Suppressor macrophage treated with lipopolysaccharide for 4 hours (primary cell): ENCODE data around the gene OR13C8.
"Not testable (repeated sequence)": the region's sequence is repeated elsewhere in the genome, so short reads cannot be mapped to it uniquely, and the experiment has no call there.

ENCODE experiments used
- DNase-seq: peaks from one replicate; pipeline ENCODE4 v3.0.0-alpha.2; 2020

The OR13C8 gene, protein sequence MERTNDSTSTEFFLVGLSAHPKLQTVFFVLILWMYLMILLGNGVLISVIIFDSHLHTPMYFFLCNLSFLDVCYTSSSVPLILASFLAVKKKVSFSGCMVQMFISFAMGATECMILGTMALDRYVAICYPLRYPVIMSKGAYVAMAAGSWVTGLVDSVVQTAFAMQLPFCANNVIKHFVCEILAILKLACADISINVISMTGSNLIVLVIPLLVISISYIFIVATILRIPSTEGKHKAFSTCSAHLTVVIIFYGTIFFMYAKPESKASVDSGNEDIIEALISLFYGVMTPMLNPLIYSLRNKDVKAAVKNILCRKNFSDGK

DNA sequence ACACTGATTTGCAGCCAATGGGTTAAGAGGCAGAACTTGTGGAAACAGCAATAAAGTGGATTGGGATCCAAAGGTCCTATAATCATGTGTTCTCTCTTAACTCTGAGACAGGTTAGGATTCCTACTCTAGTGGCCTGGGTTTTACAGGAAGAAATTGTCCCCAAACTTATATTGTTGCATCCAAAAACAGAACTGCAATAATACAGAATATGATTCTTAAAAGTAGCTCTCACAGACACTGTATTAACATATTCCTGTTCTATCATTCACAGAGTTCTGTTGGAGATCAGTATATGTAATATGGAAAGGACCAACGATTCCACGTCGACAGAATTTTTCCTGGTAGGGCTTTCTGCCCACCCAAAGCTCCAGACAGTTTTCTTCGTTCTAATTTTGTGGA is at the start of gene OR13C8:
TSS of gene OR13C8 (plus strand) at position 301 of the 400 bp plus-strand sequence. CDS start at position 301, 0 bp downstream.
- DNase-seq, result no peak

DNA sequence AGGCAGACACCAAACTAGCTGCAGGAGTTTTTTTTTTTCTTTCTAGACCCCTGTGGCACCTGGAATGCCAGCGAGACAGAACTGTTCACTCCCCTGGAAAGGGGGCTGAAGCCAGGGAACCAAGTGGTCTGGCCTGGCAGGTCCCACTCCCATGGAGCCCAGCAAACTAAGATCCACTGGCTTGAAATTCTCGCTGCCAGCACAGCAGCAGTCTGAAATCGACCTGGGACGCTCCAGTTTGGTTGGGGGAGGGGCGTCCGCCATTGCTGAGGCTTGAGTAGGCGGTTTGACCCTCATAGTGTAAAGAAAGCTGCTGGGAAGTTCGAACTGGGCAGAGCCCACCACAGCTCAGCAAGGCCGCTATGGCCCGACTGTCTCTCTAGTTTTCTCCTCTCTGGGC is 48.7 kb upstream of the OR13C8 start:
- DNase-seq, result not testable (repeated sequence)

DNA sequence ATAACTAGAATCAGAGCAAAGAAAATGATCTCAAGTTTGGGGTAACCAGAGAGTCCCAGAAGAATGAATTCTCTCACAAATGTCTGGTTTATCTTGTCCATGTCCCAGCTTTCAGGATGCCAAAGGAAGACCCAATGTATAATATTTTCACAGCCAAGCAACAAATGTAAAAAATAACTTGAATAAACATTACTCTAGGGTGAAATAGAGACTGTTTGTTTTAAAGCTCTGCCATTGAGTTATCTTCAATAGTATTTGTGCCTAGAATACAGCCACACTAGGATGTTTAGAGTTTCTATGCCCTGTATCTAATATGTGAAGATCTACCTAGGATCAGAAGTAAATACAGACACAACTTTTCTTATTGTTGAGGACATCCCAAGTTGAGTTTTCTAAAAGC is 41.9 kb upstream of the OR13C8 start, which contains the start of gene OR13C4:
TSS of gene OR13C4 (minus strand) at position 101 of the 400 bp plus-strand sequence. CDS start at position 101, 0 bp downstream.
- no peak for DNase-seq

DNA sequence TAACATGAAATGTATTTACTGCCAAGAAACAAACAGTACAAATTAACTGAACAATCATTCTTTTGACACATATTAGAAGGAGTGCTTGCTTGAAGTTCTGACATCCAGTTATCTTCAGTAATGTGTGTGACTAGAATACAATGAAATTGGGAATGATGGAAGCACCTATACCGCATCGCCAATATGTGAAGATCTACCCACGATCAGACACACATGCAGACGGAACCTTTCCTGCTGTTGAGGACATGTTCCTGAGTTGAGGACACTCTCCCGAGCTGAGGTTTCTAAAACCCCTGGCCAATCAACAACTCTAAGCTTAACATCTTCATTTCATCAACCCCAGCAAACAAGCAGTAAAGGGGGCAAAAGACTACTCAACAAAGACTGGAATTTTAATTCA is 32.2 kb upstream of the OR13C8 start, which contains the start of gene OR13C3:
TSS of gene OR13C3 (minus strand) at position 101 of the 400 bp plus-strand sequence. CDS start 133 bp downstream, outside the sequence.
- DNase-seq, result no peak

DNA sequence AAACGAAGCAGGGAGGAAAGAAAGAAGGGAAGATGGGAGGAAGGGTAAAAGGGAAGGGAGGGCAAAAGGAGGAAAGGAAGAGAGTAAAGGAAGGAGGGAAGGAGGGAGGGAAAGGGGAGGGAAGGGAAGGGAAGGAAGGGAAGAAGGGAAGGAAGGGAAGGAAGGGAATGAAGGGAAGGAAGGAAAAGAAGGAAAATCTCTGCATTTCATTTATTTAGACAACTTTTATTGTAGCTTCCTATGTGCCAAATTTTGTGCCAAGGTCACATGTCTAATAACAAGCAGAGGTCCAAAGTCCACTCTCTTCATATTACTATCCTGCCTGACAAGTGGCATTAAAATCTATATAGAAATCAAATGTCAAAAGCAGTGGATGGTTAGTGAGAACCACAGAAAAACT is 29.7 kb upstream of the OR13C8 start:
- no peak for DNase-seq

DNA sequence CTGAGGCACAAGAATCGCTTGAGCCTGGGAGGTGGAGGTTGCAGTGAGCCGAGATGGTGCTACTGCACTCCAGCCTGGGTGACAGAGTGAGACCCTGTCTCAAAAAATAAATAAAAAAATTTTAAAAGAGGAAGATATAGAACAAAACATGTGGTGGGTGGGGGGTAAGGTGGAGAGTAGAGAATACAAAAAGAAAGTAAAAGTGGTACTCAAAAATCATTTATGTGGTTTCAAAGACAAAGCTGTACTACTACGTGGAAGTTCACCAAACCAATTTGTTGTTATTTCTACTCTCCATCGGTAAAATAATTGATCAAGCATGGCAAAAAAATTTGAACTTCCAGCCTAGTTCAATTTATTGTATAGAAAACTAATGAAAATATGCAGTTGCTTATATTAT is 24.3 kb upstream of the OR13C8 start:
- no peak for DNase-seq

DNA sequence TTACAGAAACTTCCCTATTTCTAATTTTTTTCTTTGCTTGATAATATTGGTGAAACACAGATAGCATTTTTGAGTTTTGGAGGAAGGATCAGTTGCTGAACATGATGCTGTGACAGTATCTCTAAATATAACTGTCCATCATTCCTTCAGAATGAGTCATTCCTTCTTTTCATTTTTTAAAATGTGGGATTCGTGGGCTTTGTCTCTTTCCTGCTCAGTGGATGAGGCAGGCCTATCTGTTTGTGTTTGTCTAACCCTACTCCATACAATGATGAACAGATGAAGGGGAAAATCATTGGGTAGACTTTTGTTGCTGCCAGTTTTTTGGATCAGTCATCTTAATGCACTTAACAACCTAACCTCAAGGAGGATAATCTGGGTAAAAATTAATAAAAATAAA is 15.7 kb upstream of the OR13C8 start:
- no peak for DNase-seq

DNA sequence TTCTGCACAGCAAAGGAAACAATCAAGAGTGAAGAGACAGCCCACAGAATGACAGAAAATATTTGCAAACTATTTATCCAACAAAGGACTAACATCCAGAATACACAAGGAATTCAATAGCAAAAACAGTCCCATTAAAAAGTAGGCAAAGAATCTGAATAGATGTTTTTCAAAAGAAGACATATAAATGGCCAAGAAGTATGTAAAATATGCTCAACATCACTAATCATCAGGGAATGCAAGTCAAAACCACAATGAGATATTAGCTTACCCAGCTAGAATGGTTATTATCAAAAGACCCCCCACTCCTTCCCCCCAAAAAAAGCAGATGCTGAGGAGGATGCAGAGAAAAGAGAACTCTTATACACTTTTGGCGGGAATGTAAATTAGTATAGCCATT is 13.4 kb upstream of the OR13C8 start:
- no peak for DNase-seq

DNA sequence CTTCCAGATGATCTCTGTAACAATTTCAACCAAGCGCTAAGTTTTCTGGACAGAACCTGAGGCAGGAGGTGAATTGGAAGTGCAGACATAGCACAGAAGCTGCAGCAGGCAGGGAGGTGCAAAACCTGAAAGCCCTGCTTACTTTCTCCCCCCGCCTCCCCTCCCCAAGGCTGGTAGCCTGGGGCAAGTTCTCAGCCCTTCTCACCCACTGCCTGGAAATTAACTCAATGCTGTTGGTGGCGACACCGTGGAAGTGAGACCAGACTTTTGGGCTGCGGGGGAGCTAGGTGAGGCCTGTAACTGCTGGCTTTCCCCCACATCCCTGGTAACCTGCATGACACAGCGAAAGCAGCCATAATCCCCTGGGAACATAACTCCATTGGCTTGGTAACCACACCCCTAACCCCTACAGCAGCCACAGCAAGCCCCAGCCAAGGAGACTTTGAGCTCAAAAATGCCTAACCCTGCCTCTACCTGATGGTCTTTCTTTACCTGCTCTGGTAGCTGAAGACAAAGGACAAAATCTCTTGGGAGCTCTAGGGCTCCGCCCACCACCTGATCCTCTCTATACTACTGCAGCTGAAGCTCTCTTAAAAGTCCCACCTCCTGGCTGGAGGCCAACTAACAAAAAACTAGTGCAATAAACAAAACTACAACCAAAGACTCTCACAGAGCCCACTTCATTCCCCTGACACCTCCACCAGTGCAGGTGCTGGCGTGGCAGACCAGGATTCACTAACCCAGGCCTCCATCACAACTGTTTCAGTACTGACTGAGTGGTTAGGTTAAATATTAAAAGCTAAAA is 11.9 kb upstream of the OR13C8 start:
- no peak for DNase-seq

DNA sequence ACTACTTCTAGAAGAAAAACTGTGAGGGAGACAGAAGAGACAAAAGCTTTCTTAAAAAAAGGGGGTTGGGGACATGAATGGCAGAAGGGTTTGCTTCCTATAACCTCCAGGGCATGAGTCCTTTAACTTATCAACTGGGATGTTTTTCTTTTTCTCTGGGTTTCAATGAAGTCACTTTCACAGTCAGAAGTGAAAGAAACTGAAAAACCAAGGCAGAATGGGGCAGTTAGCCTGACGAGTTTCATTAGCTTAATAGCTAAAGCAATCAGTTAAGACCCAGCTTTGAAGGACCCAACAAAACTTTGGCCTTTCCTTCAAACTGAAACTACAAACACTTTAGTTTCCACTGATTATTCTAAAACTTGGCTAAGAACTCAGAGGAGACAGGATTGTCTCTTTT is 4.6 kb upstream of the OR13C8 start:
- no peak for DNase-seq

DNA sequence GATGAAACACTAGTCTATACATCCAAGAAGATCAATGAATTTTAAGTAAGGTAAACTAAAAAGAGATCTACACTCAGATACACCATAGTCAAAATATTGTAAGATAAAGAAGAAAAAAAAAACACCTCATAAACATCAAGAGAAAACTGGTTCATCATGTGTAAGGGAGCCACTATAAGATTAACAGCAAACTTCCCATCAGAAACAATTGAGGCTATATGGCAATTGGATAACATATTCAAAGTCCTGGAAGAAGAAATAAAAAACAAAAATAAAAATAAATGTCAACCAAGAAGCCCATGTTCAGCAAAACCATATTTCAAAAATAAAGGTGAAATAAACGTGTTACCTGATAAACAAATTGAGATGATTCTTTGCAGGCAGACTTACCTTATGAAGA is 3.6 kb downstream of the OR13C8 start:
- no peak for DNase-seq

DNA sequence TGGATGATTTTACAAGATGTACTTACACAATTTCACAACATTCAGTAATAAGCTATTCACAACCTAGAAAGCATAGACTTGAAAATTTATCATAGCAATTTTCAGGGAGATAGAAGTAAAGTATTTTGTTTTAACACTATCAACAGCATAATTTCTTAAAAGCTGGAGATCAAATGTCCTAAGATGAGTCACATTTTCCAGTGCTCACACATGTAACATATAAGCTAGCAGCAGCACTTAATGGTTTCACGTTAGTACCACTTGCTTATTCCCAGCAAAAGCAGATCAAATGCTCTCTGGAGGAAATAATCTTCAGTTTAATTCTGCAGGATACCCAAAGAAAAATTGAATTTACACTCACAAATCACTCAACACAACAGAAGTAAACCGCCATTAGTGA is 6.5 kb downstream of the OR13C8 start:
- DNase-seq, result no peak

DNA sequence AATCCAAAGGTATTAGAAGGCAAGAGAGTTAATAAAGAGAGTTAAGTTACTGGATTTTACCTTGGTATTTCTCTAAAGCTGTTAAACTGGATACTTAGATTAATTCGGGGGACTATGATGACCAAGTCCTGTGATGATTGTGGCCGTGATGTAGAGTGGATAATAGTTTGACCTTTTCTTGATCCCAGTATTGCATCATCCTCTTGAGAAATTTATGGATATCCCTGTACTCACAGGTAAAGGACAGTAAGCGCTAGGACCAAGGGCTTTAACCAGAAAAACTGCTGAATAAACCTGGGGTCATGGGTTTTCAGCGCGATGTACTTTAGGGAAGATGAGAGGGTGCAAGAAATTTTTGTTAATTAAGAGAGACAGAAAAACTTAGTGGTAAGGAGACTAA is 8.3 kb downstream of the OR13C8 start:
- no peak for DNase-seq

DNA sequence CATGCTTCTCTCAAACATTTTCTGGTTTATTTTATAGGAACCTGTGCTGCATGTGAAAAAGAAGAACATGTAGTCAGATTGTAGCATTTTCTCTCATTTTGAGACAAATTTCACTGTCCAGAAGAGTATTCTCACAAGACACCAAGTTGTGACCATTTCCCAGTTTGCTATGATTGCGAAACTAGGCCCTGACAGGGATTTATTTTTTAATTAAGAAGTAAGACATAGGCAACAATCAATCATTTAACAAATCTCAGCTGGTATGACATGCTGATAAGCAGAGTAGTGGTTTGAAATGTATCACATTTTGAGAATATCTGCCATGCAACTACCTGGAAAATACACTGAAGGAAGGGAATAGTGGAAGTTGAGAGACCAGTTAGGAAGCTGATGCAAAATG is 11.6 kb downstream of the OR13C8 start:
- no peak for DNase-seq

DNA sequence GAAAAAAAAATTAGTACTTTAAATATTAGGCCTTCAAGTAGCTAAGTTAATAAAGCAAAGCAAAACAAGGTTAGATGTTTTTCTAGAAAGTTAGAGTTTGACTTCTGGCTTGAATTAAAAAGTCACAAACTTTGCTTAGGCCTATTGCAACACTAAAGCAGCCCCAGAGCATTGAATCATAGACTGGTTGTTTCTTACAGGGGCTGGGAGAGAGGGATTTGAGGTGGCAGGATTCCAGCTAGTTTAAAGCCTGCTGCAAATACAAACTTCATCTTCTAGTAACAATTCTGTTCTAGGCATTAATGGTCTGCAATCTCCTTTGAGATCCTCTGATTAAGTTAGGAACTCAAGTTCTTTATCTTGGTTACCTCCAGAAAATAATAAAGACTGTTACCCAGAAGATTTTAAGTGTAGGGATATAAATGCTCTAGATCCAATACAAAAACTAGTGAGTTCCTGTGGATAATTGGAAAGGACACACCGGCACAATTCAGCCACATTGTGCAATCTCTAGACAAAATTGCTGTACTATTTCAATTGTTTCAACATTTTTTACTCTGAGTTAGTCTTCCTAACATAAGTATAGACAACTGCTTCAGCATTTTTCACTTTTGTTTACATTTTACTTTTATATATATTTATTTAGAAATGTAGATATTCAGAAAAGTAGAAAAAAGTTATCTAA is 17.7 kb downstream of the OR13C8 start:
- no peak for DNase-seq

DNA sequence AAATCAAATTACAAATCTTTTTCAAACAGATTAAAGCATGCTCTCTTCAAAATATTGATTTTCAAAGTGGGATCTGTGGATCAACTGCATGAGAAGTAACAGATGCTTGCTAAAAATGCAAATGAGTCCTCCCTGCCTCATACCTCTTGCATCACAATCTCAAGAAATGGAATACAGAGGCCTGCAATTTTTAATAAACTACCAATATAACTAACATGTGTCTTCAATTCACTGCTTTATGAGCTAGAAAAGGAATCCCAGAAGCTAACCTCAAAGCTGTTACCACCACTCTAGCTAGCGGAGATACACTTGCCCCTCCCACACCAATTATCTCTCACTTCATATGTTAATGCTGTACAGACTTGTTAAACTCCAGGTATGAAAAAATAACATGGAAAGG is 20.7 kb downstream of the OR13C8 start:
- no peak for DNase-seq

DNA sequence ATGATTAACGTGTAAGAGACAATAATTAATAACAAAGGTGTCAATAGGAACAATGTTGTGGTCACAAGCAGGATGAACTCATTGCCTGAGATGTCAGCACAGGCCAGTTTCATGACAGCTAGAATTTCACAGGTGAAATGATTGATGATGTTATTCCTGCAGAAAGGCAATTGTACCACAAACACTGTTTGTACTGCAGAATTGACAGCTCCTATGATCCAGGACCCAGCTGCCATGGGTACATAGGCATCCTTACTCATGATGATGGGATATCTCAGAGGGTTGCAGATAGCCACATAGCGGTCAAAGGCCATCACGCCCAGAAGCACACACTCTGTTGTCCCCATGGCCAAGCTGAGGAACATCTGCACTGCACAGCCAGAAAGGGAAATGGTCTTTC is 29.8 kb downstream of the OR13C8 start:
- not testable (repeated sequence) for DNase-seq

DNA sequence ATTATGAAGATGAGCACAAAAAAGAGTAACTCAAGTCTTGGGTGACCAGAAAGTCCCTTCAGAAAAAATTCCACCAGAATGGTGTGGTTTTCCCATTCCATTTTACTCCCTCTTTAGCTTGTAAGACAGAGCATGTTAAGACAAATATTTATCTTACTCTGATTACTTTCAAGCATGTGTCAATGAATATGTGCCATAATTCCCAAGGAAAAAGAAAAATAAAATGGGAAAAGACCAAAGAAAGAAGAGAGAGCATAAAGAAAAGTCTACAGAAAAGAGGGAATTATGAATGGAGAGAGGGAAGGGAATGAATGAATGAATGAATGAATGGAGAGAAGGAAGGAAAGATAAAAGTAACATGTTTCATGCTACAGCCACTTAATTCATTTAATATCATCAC is 30.3 kb downstream of the OR13C8 start, which contains the start of gene OR13C5:
TSS of gene OR13C5 (minus strand) at position 101 of the 400 bp plus-strand sequence. CDS start at position 101, 0 bp downstream.
- DNase-seq, result not testable (repeated sequence)

DNA sequence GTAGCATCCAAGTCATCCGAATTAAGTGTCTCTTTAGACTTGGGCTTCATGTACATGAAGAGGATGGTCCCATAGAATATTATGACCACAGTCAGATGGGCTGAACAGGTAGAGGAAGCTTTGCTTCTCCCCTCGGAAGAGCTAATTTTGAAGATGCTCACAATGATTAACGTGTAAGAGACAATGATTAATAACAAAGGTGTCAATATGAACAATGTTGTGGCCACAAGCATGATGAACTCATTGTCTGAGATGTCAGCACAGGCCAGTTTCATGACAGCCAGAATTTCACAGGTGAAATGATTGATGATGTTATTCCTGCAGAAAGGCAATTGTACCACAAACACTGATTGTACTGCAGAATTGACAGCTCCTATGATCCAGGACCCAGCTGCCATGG is 35.8 kb downstream of the OR13C8 start:
- DNase-seq, result no peak

DNA sequence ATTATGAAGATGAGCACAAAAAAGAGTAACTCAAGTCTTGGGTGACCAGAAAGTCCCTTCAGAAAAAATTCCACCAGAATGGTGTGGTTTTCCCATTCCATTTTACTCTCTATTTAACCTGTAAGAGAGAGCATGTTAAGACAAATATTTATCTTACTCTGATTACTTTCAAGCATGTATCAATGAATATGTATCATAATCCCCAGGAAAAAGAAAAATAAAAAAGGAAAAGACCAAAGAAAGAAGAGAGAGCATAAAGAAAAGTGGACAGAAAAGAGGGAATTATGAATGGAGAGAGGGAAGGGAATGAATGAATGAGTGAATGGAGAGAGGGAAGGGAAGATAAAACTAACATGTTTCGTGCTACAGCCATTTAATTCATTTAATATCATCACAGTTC is 36.6 kb downstream of the OR13C8 start, which contains the start of gene OR13C2:
TSS of gene OR13C2 (minus strand) at position 101 of the 400 bp plus-strand sequence. CDS start at position 101, 0 bp downstream.
- not testable (repeated sequence) for DNase-seq

DNA sequence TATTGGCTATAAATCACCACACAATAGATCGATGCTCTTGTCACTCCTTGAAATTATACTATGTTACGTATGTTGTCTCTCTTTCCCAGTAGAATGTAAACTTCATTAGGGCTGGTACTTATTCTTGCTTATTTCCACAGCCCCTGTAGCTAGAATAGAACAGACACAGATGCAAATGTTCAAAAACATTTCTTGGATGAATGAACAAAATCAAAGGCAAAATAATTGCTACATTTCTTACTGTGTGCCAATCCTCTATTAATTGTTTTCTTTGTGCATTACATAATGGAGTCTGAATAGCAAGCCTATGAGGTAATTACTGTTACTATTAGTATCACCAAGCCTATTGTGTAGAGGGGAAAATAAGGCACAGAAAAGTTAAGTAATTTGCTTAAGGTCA is 37.2 kb downstream of the OR13C8 start:
- no peak for DNase-seq

DNA sequence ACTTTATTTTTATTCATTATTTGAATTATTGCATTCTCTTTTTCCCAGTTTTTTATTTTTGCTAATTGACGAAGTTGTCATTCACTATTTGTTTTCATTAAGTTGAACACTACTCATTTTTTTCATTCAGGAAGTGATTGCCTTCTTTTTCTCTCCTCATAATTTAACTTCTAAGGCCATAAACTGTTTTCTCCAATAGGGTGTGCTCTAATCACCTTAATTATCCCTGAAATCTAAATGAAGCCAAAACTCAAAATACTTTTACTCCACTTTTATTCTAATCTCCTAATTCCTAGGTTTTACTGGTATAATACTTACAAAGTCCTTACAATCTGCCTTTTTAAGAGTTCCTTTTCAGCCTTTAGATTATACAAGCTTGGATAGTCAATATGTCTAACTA is 39.4 kb downstream of the OR13C8 start:
- DNase-seq, result no peak

DNA sequence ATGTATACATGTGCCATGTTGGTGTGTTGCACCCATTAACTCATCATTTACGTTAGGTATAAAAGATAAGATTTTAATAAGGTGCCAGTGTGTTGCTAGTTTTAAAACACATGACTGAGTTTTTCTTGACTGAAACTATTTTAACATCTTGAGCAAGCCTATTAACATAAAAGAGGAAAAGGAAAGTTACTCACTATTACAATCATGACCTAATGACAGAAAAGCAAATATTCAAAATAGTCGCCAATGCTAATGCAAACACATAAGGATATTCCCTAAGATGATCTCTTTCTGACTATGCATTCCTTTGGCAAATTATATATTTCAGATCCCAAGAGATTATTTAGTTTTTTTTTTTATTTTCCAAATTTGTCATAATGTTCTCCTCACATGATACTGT is 42.2 kb downstream of the OR13C8 start:
- no peak for DNase-seq
